Breast epithelium (tissue), 3 donors: ENCODE results near the gene IRAK3.

Experiments
- POLR2A ChIP-seq: fragments of 450-650 bp; IDR thresholded peaks from one replicate; pipeline ENCODE4 v1.6.1; 2016; ENCODE audit warnings: antibody characterized with exemption, mild to moderate bottlenecking, moderate library complexity
- TF ChIP-seq, protein P1 (sequence below), 3 donors: fragments of 450-650 bp; IDR thresholded peaks; one replicate each; pipeline ENCODE4 v1.5.1; 2016 to 2017; ENCODE audit warnings: antibody characterized with exemption in 3 of 3, mild to moderate bottlenecking in 3 of 3, moderate library complexity in 3 of 3

DNA sequence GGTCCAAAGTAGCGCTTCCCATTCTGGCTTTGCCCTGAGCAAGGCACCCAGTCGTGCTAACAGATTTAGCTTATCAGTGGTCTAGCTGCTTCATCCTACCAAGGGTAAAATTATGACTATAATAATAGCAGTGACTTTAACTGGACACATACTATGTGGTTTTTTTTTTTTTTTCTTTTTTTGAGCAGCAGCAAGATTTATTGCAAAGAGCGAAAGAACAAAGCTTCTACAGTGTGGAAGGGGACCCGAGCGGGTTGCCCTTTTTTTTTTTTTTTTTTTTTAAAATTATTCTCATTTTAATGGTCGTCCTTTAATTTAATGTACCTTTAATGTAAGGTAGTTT, 113.8 kb downstream of the IRAK3 start:
- TF ChIP-seq POLR2A, result no peak
- TF ChIP-seq, protein P1, sequence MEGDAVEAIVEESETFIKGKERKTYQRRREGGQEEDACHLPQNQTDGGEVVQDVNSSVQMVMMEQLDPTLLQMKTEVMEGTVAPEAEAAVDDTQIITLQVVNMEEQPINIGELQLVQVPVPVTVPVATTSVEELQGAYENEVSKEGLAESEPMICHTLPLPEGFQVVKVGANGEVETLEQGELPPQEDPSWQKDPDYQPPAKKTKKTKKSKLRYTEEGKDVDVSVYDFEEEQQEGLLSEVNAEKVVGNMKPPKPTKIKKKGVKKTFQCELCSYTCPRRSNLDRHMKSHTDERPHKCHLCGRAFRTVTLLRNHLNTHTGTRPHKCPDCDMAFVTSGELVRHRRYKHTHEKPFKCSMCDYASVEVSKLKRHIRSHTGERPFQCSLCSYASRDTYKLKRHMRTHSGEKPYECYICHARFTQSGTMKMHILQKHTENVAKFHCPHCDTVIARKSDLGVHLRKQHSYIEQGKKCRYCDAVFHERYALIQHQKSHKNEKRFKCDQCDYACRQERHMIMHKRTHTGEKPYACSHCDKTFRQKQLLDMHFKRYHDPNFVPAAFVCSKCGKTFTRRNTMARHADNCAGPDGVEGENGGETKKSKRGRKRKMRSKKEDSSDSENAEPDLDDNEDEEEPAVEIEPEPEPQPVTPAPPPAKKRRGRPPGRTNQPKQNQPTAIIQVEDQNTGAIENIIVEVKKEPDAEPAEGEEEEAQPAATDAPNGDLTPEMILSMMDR (IDR thresholded peaks at IDR 0.05), result no peak
